Inflammatory macrophage (primary cell): ENCODE results near the gene STRBP.

Experiments
- DNase-seq, 2 donors: peaks; one replicate each; pipeline ENCODE4 v3.0.0-alpha.2; 2020 to 2022

Gene STRBP

DNA sequence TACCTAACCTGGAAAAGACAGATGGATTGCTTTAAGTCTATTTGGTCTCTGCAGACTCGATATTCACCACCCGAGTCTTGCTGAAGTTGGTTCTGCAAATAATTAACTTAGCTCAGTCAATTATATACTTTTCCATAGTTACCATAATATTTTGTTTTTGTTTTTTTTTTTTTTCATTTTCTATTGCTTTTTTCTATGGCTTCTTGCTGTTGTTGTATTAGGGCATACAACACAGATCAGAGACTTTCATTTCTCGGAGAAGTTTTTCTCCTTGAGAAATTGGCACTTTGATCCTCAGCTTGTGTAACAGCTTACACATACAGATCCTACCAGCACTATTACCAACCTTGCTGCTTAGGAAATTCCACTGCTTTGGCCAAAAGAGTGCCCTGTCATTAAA lies 146.9 kb downstream of the STRBP start:
- DNase-seq = no peak

DNA sequence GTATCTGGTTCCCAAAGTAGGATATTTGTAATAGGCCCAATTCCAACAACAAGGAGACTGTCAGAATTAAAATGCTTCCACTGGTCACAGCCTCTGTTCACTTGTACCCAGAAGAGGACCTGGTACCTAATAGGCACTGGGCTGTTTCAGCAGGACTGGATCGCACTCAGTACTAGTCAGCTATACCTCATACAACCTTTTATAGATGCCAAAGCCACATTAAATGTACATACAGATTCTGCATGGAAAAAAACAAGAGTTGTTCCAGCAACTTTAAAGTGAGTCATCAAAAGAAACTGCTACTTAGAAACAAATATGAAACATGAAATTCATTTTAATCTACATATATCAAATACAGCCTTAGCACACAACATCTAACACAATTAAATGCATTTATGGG lies 147.4 kb downstream of the STRBP start:
- DNase-seq = no peak

DNA sequence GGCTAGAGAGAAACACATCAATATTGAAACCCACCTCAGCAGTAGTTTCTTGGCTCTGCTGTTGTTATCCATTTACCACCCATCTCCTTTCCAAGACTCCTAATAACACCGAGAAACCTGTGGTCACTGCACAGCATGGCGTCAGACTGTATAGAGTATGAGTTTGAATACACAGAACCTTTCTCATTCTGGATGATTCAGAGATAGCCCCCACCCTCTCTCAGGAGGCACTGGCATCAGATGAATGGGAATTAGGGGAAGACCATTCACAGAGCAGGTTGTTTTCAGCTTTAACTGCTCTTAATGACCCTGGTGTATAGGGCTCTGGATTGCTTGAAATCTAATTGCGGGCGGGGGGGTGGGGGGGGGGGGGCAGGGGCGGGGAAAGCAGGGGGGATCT lies 148.3 kb downstream of the STRBP start:
- no peak for DNase-seq

DNA sequence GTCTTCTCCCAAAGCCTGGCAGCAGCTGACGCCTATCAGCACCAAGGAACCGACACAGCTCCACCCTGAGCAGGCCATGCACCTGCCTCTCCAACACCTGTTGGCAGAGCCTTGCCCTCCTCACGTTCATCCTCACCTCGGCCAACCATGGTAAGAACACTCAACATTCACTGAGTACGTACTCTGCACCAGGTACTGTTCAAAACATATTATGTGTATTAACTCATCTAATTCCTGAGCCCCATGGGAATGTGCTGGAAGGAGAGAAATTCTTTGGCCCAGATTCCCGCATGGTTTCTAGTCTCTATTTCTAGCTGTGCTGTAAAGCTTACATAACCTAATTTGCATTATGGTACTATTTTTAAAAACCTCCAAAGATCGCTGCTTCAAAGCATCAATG lies 148.8 kb downstream of the STRBP start:
- no peak for DNase-seq

DNA sequence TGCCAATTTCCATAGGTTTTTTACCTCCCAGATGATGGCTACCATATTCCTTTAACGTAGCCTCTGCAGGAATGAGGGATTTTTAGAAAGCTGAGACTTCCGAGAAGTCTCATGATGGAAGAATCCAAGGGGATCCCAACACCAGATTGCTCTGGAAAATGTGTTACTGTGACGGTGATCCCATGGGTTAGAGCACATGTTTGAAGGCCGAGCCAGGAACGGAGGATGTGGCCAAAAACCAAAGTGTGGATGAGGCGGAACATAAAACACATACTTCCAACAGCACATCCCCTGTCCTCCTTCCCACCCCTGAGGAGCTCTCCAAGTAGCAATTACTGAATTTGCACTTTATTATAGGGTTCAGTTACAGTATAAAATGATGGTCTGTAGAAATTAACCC lies 152.3 kb downstream of the STRBP start:
- DNase-seq = no peak

DNA sequence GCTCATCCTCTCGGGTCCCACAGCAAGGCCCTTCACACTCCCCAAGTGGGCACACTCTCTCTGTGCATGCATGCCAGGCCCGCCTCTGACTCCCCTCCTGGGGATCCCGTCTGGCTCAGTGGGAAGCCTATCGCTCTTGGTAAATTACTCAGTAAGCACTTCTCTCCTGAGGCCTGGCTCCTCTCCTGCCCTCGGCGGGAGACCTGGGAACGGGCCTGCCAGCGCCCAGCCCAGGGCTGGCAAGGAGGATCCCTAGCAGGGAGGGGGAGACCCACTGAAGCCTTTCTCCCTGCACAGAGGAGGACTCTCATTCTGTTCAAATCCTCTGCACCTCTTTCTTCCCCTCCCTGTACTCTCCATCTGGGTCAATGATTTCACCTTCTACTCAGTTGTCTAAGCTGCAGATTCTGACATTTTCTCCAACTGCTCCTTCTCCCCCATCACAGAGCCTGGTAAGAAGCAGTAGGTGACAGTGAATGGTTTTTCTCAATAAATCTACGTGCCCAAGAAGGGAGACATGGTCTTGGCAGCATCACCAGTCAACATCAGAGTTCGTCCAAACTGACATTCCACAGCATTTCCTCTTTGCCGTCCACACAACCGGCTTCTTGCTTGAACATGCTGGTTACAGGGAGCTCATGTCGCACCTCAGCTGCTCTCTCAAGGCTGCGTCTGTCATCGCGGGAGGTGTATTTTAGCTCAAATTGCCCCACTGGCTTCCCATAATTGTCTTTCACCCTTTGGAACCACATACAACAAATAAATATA lies 153.1 kb downstream of the STRBP start:
- DNase-seq = no peak

DNA sequence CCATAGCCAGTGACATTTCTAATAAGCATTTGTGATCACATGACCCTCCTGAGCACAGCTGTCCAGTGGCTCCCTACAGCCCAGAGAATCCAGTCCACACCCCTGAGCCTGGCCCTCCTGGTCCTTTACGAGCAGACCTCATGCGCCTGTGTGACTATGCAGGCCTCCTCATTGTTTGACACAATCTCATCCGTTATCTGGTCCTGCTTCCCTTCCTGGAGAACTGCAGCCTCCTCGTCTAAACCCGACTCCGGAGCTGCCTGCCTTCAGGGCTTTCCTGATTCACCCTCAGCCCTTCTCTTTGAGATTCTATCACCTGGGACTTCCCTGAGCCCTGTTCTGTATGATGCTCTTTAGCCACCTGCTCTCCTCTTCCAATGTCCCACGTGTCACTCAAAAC lies 155.2 kb downstream of the STRBP start:
- no peak for DNase-seq

DNA sequence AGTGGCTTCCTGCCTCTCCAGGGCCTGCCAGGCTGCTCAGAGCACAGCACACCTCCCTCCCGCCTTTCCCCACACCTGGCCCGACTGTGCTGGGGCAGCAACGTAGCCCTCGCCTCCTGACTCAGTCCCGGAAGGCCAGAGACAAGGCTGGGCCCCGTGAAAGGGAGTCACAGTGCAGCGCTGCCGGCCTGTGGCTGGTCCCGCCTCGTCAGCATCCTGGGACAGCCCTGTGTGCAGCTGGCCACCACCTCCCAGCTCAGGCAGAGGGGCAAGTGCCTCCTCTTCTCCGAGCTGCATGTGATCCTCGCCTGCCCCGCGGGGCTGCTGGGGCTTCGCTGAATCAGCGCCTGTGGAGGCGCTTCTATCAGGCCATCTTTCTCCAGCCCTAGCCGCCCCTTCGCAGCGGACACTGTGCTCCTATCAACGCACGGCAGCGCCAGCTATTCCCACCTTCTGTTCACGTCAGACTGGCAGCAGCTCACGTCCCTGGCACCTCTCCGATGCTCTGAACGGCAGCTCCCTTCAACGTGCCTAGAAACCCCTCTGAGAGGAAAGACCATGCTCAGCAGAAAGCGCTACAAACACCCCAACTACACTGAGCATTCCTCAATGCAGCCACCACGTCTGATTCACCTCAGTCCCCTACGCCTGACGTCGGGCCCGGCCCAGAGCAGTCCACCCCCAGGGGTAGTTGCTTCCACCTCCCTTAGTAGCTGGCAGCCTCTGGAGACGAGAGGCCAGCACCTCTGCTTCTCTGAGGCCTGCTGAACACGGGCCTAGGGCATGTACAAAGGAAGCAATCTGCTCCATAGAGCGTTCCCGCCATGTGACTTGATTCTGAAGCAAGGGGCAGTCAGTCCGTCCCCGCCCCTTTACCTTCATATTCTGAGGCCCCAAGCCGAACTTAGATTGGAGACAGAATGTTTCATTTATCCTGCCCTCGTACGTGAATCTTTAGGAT lies 156.1 kb downstream of the STRBP start:
- no peak for DNase-seq

DNA sequence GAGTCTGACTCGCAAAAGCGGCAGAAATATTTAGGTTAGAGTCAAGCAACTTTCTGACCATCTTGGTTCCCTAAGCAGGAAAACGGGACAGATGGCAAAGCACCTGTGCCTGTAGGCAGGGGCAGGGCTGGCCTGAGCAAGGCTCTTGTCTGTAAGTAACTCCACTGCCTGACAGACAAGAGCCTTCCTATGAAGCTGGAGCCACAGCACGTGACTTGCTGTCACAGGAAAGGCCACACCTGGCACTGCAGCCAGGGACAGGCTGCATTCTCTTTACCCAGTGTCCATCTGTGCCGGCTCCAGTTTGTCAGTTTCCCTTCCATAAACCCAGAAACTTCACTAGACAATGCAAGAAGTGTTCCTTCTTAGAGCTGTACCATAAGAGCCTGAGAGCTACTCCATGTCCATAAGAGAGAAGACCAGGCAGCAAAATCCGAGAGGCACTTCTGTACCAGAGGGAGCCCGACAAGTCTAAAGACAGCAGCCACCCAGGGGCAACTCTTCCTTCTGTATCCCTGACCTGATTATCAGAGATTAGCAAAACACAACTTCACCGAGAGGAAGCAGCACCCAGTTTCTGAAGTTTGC lies 156.9 kb downstream of the STRBP start:
- no peak for DNase-seq

DNA sequence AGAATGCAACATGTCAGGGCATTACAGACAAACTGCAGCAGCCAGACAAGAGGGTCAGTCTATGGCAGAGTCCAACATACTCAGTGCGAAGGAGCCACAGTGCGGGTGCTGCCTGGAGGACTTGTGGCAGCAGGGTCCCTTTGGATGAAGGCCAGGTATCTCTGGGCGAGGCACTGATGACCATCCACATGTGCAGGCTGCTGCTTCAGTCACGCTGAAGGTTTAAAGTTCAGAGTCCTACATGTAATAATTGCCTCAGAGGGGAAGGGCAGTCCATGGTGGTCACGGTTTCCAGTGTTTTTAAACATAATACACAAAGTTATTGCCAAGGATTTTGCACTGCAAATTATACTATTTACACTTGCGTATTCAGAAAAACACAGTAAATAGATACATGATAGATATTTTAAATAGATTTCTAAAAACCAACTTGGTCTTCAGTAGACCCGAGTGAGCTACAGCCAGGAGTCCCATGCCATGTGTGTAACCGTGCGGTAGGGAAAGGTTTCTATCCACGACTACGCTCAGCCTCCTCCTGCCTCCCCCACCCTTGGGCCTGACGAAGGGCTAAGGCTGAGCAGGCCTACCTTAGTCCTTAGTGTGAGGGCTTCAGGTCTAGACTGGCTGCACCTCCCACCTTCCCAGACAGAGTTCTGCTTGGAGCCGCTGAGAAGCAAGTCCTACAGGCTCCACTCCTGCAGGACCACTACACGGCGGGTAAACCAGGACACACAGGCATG lies 158.7 kb downstream of the STRBP start:
- DNase-seq = no peak

DNA sequence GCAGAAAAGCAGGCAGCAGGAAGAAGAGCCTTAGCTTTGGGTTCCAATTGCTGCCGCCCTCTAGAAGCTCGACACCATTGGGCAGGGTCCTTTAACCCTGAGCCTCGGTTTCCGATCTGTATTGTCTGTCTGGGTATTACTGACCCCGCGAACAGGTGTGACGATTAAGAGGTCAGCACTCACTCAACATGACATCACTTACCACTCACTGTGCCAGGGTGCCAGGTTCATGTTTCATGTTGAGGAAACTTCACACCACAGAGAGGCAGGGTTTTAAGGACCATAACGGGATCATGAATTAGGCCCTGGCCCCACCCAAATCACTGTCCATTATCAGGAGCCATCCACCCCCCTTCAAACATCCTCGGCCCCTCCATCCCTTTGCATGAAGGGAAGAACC lies 159.4 kb downstream of the STRBP start:
- no peak for DNase-seq

DNA sequence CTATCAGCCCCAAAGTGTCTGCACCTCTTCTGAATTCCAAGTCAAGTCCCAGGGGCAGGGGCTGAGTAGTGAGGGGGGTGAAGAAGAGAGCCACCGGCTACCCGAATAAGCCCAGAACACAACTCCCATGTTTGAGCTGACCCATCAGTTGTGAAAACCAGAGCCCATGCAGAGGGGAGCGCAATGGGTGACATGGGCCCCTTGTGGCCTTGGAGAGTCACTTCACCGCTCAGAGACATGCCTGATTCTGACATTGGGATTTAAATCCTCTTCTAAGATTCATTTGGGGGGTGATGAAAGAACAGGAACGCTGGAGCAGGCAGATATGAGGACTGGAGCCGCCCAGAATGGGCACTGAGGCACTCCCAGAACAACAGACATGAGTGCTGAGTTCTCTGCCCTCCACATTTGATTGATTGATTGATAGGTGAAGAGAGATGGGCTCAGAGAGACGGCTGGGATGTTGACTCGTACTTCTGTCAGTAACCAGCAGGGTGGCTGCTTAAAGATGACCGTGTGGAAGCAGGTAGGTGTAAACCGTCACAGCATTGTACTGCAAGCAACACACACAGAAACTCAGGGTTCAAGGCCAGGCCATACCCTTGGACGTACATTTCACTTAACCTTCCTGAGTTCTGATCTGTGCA lies 160.6 kb downstream of the STRBP start:
- DNase-seq = no peak

DNA sequence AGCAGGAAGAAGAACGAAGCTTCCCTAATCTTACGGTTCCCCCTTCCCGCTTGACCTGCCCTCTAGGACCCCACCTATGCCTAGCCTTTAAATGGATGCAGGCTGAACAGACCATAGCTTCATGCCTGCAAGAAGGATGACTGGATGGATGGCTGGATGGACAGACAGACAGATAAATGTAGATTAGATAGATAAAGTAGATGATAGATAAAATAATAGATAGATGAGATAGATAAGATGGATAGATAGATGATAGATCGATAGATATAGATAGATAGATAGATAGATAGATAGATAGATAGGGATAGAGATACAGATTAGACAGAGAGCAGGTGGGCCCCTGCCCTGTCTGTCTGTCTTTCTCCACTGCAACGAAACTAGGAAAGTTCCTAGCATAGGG lies 162.9 kb downstream of the STRBP start:
- no peak for DNase-seq

DNA sequence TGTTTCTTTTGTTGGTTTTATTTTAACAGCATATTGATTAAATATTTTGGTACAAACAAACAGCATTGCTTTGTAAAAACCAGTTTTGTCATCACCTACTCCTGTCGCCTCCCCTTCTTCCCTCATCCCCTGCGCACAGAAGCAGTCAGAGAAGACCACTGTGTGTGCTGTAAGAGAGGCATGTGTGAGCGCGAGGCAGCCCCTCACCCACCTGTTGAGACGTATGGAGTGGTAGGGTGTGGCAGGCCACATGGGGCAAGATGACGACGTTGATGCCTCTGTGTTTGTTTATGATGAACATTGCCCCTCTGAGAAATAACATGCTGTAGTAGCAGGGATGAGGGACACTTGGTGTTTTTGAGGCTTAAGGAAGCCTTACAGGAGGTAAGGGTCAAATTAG lies 163.6 kb downstream of the STRBP start:
- no peak for DNase-seq

DNA sequence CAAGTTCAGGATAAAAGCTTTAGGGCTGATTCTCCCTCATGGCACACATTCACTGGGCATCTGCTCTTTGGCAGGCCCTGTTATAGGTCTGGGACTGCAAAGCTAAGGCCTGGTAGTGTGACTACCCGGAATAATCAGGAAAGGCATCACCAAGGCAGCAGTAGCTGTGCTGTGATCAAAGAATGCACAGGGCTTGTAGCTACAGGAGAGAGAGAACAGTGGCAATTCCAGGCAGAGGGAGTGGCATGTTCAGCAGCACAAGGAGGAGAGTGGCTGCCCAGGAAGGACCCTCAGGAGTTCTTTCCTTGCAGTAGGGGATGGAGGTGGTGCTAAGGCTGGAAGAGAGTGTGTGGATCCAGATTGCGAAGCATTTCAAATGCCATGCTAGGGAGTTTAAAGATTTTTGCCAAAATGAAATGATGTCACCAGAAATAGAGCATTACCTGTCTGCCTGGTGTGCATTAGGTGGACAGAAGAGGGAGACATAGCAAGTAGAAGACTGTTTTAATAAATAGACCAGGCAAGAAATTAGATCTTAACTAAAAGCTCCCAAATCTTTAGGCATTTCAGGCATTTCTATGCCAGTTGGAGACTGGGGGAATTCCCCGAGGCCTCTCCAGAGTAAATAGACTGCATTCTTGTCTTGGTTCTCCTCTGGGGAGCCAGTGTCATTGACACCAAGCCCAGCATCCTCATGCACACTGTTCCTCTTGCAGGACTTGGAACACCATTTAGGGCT lies 165.8 kb downstream of the STRBP start:
- DNase-seq = no peak

DNA sequence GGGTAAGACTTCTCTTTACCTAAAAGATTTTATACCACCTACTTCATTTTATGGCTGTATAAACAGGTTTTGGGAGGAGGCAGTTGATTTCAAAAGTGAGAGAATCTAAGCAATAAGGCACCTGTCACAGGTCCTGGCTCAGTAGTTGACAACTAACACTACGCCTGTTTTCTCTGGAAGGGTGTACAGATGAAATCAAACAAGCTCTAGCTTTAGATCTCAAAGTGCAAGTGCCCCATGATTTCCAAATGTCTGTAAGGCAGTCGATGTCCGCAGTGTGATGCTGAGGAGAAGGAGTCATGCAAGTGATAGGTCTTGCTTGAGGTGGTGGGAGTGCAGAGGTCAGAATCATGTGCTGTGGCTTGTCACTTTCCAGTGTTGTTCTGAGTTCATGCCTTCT lies 168.8 kb downstream of the STRBP start:
- no peak for DNase-seq

DNA sequence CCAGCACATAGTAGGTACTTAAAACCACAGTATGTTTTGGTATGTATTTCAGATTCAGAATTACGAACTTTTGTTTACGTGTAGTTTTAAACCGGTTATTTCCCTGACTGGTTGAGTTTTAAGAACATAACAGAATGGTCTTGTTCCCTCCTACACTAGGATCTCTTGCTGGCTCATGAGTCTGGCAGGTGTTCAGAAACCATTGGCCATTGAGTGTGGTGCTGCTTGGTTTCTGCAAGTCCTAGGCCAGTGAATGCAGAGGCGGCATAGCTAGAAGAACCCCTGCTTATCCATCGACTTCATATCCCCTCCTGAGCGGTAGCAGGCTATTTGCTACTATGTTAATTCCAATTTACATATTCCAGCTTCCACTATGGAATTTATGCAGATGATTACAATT lies 169.3 kb downstream of the STRBP start:
- DNase-seq = no peak

DNA sequence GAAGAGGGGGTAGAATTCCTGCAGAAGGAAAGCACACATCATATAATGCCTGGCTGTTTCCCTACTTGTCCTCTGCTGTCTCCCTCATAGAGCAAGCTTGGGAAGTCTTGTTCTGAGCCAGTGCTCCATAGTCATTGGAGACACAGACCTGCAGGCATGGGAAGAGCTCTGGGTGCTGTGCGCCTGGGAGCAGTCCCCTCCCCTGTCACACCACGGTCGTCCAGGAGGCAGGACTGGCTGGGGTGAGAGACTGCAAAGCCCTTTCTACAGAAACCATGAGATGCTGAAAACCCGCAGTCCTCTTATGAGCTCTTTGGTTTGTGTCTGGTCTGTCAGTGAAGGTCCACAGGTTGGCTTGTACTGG lies 170.3 kb downstream of the STRBP start:
- DNase-seq = no peak

DNA sequence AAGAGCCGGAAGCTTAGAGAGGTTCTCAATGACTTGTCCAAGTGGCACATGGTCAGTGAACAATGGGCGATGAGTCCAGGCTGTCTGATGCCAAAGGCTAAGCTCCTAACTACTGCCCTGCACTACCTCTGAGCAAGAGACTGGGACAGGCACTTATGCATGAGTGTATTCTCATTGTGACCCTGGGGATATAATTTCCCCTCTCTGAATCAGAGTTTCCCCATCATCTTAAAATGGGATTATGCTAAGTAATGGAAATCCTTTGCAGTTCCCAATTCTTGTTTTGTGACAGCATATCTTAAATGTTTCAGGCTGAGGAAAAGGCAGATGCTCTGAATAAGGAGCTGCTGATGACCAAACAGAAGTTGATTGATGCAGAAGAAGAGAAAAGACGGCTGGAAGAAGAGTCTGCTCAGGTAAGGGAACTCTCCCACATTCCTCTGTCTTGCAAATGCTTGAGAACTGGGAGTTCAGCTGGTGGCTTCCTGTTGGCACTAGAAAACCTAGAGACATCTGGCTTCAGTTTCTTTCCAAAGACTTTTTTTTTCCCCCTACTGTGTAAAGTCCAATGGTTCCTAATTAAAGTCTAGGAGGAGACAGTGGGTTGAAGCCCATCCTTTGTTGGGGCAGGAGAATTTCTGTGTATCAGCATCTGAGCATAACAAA lies 170.8 kb downstream of the STRBP start:
- no peak for DNase-seq

DNA sequence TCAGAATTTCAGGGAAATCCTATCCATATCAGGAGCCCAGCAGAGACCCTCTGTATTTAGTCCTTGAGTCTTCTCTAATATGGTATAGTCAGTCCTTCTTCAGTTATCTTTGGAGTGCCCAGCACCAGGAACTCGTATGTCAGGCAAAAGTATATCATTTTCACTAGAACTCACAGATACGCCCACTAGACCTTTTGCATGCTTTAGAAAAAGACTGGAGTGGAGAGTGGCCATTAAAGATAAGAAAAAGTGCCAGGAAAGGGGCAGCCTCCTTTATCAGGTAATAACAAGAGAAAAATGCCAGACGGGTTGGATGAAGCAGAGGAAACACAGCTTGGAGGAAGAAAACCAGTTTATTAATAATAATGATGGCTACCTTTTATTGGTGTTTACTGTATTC lies 171.4 kb downstream of the STRBP start:
- no peak for DNase-seq

DNA sequence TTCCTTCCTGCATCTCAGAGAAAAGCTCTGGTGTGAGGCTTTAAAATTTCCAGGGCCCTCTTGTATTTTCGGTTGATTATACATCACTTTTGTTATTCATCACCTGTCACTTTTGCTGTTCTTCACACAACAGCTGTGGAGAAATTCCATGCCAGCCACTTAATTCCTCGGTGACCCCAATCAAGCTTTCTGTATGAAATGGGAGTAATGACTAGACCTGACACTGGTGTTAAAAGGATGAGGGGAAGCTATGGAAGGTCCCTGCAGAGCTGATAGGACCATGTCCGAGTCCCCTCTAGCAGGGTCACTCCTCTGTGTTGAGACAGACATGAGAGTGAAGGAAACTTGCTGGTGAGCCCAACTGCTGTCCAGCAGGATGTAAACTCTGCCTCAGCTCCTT lies 175.2 kb downstream of the STRBP start:
- DNase-seq = no peak
